EH (cell line): ENCODE data around the gene SKP2.
"Not testable (repeated sequence)": the region's sequence is repeated elsewhere in the genome, so short reads cannot be mapped to it uniquely, and the experiment has no call there.

Source experiments
- DNase-seq: peaks from one replicate; pipeline ENCODE4 v3.0.0-alpha.2; 2015; ENCODE audit warnings: low read depth

Gene SKP2

GRCh38 chr5:36151434-36152323 is at the start of gene SKP2, which contains the start of gene LMBRD2:
Gene SKP2 (plus strand): TSS chr5:36152111. CDS start chr5:36152263, 152 bp downstream.
Gene LMBRD2 (minus strand): TSS chr5:36151887. CDS start chr5:36143349, 8,538 bp downstream.
- peak; percentile 99 for DNase-seq

- no peak for DNase-seq
Observed at GRCh38 chr5:36105819-36106218, 46.1 kb upstream of the SKP2 start.

- peak; percentile 28 for DNase-seq
Observed at GRCh38 chr5:36108758-36109460, 43.0 kb upstream of the SKP2 start.

GRCh38 chr5:36111238-36111637 is 40.7 kb upstream of the SKP2 start:
- no peak for DNase-seq

GRCh38 chr5:36125868-36126267 is 26.0 kb upstream of the SKP2 start:
- DNase-seq: no peak

- no peak for DNase-seq
Observed at GRCh38 chr5:36128795-36129194, 23.1 kb upstream of the SKP2 start.

- DNase-seq: not testable (repeated sequence)
Observed at GRCh38 chr5:36129666-36130065, 22.2 kb upstream of the SKP2 start.

GRCh38 chr5:36133009-36133408 is 18.9 kb upstream of the SKP2 start:
- DNase-seq: not testable (repeated sequence)

- no peak for DNase-seq
Observed at GRCh38 chr5:36135988-36136387, 15.9 kb upstream of the SKP2 start.

- DNase-seq: no peak
Observed at GRCh38 chr5:36136581-36136980, 15.3 kb upstream of the SKP2 start.

GRCh38 chr5:36138900-36139683 is 12.8 kb upstream of the SKP2 start:
- no peak for DNase-seq

GRCh38 chr5:36145311-36145710 is 6.6 kb upstream of the SKP2 start:
- no peak for DNase-seq

GRCh38 chr5:36146390-36146789 is 5.5 kb upstream of the SKP2 start:
- DNase-seq: no peak

- DNase-seq: no peak
Observed at GRCh38 chr5:36147681-36148080, 4.2 kb upstream of the SKP2 start.

- peak; percentile 57 for DNase-seq
Observed at GRCh38 chr5:36150676-36151433, 1.1 kb upstream of the SKP2 start.

GRCh38 chr5:36152324-36153297 is 700 bp downstream of the SKP2 start:
- DNase-seq: peak; percentile 54

GRCh38 chr5:36153298-36153677 is 1.4 kb downstream of the SKP2 start:
- DNase-seq: no peak

GRCh38 chr5:36153726-36154125 is 1.8 kb downstream of the SKP2 start:
- DNase-seq: no peak

GRCh38 chr5:36155291-36155690 is 3.4 kb downstream of the SKP2 start:
- DNase-seq: no peak

- no peak for DNase-seq
Observed at GRCh38 chr5:36156121-36156601, 4.2 kb downstream of the SKP2 start.
